Measurements from ENCODE around the gene PCDHGA1.

Gene PCDHGA1

GRCh38 chr5:141512390-141512910 lies 182.1 kb downstream of the PCDHGA1 start:
- DNase-seq (ENCODE audit: extremely low read depth in 1 of 2, low read depth in 1 of 2), result peak; percentile 57 to 80

GRCh38 chr5:141512911-141513626 lies 182.8 kb downstream of the PCDHGA1 start:
- no peak for DNase-seq (ENCODE audit: extremely low read depth in 1 of 2, low read depth in 1 of 2)

GRCh38 chr5:141513627-141514329 lies 183.5 kb downstream of the PCDHGA1 start:
- peak; percentile 55 to 78 for DNase-seq (ENCODE audit: extremely low read depth in 1 of 2, low read depth in 1 of 2)

- DNase-seq (ENCODE audit: extremely low read depth in 1 of 2, low read depth in 1 of 2), result no peak
Observed at GRCh38 chr5:141514330-141515133, 184.2 kb downstream of the PCDHGA1 start.

GRCh38 chr5:141515141-141515540 lies 184.8 kb downstream of the PCDHGA1 start:
- DNase-seq (ENCODE audit: extremely low read depth in 1 of 2, low read depth in 1 of 2), result no peak

GRCh38 chr5:141515946-141516671 lies 185.8 kb downstream of the PCDHGA1 start:
- DNase-seq (ENCODE audit: extremely low read depth in 1 of 2, low read depth in 1 of 2), result no peak

- no peak for DNase-seq (ENCODE audit: extremely low read depth in 1 of 2, low read depth in 1 of 2)
Observed at GRCh38 chr5:141516672-141517025, 186.3 kb downstream of the PCDHGA1 start.

- no peak for DNase-seq (ENCODE audit: extremely low read depth in 1 of 2, low read depth in 1 of 2)
Observed at GRCh38 chr5:141517312-141517711, 187.0 kb downstream of the PCDHGA1 start.

- DNase-seq (ENCODE audit: extremely low read depth in 1 of 2, low read depth in 1 of 2), result no peak
Observed at GRCh38 chr5:141517880-141518617, 187.7 kb downstream of the PCDHGA1 start.

- DNase-seq (ENCODE audit: extremely low read depth in 1 of 2, low read depth in 1 of 2), result no peak
Observed at GRCh38 chr5:141518618-141519015, 188.3 kb downstream of the PCDHGA1 start.

GRCh38 chr5:141519605-141520565 lies 189.6 kb downstream of the PCDHGA1 start:
- no peak for DNase-seq (ENCODE audit: extremely low read depth in 1 of 2, low read depth in 1 of 2)

- no peak for DNase-seq (ENCODE audit: extremely low read depth in 1 of 2, low read depth in 1 of 2)
Observed at GRCh38 chr5:141521244-141521781, 191.0 kb downstream of the PCDHGA1 start.

GRCh38 chr5:141522301-141522700 lies 192.0 kb downstream of the PCDHGA1 start:
- DNase-seq (ENCODE audit: extremely low read depth in 1 of 2, low read depth in 1 of 2), result no peak

- no peak for DNase-seq (ENCODE audit: extremely low read depth in 1 of 2, low read depth in 1 of 2)
Observed at GRCh38 chr5:141523991-141524390, 193.7 kb downstream of the PCDHGA1 start.

- no peak for DNase-seq (ENCODE audit: extremely low read depth in 1 of 2, low read depth in 1 of 2)
Observed at GRCh38 chr5:141524604-141525597, 194.6 kb downstream of the PCDHGA1 start.

GRCh38 chr5:141525653-141526052 lies 195.3 kb downstream of the PCDHGA1 start:
- no peak for DNase-seq (ENCODE audit: extremely low read depth in 1 of 2, low read depth in 1 of 2)

- no peak for DNase-seq (ENCODE audit: extremely low read depth in 1 of 2, low read depth in 1 of 2)
Observed at GRCh38 chr5:141527426-141527825, 197.1 kb downstream of the PCDHGA1 start.

Data from stimulated activated CD8-positive, alpha-beta memory T cell treated with anti-CD3 and anti-CD28 coated beads, Interleukin-7, amount 100 ng/mL, for 48 hours (primary cell).